Panc1 (cell line): ENCODE measurements around the gene LIPT2.

Experiments used
- POLR2AphosphoS5 ChIP-seq: IDR thresholded peaks from 2 replicates; pipeline ENCODE4 v1.6.1; 2012; ENCODE audit warnings: mild to moderate bottlenecking, low read depth, low read length, moderate library complexity
- TF ChIP-seq, protein P1 (sequence below): fragments of 450-650 bp; IDR thresholded peaks from 2 replicates; pipeline ENCODE4 v1.5.1; 2017; ENCODE audit warnings: mild to moderate bottlenecking
- TF ChIP-seq, protein P2 (sequence below), 2 experiments: IDR thresholded peaks; 2 replicates each; pipeline ENCODE4 v1.6.1; 2011 to 2012; ENCODE audit warnings: low read depth in 2 of 2, control low read depth in 1 of 2, low read length in 1 of 2, mild to moderate bottlenecking in 1 of 2, moderate library complexity in 1 of 2; ENCODE audit not compliant: insufficient read depth in 1 of 2

- TF ChIP-seq, protein P1, sequence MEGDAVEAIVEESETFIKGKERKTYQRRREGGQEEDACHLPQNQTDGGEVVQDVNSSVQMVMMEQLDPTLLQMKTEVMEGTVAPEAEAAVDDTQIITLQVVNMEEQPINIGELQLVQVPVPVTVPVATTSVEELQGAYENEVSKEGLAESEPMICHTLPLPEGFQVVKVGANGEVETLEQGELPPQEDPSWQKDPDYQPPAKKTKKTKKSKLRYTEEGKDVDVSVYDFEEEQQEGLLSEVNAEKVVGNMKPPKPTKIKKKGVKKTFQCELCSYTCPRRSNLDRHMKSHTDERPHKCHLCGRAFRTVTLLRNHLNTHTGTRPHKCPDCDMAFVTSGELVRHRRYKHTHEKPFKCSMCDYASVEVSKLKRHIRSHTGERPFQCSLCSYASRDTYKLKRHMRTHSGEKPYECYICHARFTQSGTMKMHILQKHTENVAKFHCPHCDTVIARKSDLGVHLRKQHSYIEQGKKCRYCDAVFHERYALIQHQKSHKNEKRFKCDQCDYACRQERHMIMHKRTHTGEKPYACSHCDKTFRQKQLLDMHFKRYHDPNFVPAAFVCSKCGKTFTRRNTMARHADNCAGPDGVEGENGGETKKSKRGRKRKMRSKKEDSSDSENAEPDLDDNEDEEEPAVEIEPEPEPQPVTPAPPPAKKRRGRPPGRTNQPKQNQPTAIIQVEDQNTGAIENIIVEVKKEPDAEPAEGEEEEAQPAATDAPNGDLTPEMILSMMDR, result no peak
- TF ChIP-seq POLR2AphosphoS5, result no peak
- TF ChIP-seq, protein P2, sequence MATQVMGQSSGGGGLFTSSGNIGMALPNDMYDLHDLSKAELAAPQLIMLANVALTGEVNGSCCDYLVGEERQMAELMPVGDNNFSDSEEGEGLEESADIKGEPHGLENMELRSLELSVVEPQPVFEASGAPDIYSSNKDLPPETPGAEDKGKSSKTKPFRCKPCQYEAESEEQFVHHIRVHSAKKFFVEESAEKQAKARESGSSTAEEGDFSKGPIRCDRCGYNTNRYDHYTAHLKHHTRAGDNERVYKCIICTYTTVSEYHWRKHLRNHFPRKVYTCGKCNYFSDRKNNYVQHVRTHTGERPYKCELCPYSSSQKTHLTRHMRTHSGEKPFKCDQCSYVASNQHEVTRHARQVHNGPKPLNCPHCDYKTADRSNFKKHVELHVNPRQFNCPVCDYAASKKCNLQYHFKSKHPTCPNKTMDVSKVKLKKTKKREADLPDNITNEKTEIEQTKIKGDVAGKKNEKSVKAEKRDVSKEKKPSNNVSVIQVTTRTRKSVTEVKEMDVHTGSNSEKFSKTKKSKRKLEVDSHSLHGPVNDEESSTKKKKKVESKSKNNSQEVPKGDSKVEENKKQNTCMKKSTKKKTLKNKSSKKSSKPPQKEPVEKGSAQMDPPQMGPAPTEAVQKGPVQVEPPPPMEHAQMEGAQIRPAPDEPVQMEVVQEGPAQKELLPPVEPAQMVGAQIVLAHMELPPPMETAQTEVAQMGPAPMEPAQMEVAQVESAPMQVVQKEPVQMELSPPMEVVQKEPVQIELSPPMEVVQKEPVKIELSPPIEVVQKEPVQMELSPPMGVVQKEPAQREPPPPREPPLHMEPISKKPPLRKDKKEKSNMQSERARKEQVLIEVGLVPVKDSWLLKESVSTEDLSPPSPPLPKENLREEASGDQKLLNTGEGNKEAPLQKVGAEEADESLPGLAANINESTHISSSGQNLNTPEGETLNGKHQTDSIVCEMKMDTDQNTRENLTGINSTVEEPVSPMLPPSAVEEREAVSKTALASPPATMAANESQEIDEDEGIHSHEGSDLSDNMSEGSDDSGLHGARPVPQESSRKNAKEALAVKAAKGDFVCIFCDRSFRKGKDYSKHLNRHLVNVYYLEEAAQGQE (IDR thresholded peaks at IDR 0.05; ENCODE audit: insufficient read depth in 1 of 2, low read depth in 2 of 2, low read length in 1 of 2), result no peak
These were observed 39.1 kb upstream of the LIPT2 start for GRCh38 chr11:74532501-74533246.
